NCI-H187 (cell line): ENCODE data around the gene HTR4.

Experiments
- DNase-seq, 2 experiments: peaks; one replicate each; lab custom pipeline; 2025; lab: John Stamatoyannopoulos, UW

The HTR4 gene

DNA sequence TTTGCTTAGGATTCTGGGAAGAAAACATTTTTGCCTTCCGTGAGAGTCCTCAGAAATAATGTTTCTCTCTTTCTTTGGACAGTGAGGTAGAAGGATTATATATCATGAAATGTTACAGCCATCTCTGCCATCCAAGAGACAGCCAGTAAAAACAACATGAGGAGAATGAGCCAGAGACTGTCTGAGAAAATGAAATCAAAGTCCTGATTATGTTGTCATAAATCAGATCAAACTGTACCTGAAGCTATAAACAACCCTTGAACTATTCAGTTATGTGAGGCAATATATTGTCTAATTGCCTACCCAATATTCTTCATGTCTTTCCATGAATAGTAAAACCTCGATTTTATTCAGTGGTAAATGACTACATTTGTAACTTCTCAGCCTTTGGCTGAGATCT is 9.2 kb upstream of the HTR4 start:
- no peak for DNase-seq

DNA sequence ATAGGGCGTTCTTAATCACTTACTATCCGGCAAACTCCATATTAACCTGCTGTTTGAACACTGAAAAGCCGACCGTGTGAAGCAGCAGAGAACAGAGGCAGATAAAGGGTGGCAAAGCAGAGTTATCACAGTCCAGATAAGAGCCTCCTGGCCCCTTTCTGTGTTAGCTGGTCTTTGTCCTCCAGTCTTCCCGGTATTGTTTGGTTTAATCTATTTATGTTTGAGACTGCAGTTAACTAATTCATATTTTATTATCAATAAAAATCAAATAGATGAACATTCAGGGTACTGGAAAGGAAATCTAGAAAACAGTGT is 6.0 kb upstream of the HTR4 start:
- no peak for DNase-seq

DNA sequence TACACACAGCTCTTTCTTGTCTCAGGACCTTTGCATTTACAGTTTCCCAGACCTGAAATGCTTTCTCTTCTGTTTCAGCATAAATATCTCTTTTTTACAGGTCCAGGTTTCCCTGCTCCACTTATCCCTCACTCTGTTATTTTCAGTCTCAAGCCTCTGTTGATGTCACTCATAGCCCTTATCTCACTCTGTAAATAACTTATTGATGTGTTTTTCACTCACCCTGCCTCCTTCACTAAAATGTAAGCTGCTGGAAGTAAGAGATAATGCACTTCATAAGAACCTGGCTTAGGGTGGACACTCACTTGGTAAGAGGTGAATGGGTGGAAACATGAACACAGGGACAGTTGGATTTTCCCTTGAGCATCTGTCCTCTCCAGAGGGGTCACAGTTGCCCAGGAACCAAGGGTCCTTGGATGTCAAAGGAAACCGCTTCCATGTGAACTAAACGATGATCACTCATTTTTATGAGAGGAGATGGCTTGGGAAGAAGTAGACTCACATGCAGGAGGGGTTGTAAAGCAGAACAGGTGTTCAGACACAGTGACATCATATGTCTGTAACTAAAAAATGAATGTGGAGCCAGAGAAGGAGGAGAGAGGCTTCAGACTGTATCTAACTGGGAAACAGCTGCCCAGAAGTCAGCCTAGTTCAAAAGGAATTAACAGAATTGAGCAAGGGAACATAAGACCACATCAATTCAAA is 5.5 kb upstream of the HTR4 start:
- no peak for DNase-seq

DNA sequence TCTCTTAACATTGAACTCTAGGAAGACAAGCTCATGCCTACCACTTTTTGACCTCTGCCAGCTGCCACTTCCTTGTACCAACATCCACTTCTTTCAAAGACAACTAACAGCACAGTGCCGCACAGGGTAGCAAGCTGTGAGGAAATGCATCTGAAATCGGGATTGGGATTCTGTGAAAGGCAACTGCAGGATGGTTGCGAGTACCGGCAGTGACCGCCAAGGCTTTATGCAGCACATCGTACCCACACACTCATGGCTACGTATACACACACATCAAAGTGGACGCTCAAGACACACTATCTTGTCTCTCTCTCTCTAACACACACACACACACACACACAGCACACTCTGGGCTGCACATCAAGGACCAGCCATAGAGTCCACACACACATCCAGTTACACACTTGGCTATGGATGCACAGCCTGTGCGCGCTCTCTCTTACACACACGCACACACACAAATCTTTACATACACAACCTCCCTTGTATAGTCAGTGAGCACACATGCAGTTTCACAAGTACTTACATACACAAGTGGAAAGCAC is 964 bp downstream of the HTR4 start:
- no peak for DNase-seq

DNA sequence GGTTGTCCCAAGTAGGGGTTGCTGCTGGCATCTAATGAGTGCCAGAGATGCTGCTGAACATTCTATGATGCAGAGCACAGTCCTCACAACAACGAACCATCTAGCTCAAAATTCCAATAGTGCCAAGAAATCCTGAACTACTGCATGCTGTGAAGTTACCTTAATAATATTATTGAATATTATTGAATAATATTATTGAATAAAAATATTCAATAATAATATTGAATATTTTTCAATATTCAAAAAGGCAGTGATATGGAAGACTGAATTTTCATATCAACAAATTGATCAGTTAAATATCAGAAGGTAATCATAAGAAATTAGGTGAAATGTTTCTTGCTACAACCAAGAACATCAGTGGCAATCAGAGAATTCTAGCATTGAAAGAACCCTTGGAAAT is 2.8 kb downstream of the HTR4 start:
- DNase-seq = no peak

DNA sequence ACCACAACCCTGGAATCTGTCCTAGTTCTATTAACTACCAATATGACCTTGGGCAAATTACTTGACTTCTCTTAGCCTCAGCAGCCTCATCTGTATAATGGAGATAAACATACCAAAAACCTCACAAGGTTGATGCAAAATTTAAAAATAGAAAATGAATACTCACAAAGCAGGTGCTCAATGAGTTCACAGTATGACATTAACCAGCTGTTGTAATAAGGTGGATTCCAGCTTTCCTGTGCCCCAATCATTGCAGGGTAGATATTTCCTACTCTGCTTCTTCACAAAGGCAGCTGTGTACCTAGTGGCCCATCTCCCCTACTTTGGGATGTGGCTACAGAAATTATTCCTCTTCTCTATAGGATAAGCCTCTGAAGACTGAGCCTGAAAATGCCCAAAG is 8.8 kb downstream of the HTR4 start:
- DNase-seq = no peak

DNA sequence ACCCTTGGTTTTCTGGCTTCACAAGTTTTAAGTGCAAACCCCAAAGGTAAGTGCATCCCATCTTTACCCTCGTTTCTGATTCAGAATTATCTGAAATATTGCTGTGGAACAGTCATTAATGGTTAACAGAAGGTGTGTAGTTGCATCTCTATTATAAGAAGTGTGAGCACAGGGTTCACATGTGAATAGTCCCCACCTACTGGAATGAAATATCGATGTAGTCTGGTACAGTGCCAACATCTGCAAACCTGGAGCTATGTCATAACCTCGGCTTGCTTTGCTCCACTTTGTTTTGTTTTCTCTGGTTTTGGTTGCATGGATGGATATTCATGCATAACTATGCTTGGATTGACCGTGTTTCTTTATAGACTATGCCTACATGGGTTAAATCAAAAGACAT is 12.6 kb downstream of the HTR4 start:
- DNase-seq = no peak

DNA sequence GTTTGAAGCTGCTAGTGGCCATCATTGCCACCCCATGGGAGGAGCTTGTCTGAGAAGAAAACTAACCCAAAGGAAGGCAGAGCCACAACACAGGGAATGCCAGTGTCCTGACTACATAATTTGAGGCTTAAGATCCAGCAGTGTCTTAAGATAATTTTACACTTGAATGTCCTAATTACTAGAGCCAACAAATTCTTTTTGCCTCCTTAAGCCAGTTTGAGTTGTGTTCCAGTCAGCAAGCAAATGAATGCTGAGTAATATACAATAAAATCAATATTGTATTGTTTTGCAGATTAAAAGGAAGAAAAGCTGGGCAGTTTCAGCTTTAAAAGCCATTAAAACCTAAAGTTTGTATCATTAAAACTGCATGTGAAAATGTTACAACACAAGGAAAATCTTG is 13.9 kb downstream of the HTR4 start:
- DNase-seq = no peak

DNA sequence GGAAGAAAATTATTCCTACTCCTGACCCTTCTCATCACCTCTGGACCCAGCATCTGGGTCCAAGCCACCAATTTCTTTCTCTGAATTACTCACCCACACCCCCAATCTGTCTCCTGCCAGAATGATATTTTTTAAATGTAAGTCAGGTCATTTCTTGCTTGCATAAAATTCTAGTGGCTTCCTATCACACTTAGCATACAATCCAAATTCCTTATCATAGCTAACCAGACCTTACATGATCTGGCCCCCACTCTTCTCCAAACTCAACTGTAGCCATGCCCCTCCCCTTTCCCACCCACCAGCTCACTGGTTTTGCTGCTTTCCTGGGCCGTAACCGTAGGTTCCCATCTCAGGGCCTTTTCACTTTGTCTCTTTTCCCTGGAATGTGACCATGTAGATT is 15.2 kb downstream of the HTR4 start:
- DNase-seq = no peak

DNA sequence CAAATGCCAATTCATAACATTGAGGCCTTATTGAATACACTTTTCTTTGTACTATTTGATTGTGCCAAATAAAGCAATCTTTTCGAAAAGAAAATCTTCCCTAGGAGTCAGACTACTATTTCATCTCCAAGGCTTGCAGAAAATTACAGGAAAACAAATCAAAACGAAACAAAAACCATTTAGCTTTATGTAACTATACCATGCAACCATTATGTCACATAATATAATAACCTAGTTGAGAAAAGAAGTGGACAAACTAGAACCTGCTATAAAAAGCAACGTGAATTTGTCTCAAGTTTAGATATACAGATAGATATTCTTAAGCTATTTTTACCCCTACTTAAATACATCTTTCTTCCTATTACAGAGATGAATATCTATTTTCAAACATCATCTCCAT is 18.0 kb downstream of the HTR4 start:
- no peak for DNase-seq

DNA sequence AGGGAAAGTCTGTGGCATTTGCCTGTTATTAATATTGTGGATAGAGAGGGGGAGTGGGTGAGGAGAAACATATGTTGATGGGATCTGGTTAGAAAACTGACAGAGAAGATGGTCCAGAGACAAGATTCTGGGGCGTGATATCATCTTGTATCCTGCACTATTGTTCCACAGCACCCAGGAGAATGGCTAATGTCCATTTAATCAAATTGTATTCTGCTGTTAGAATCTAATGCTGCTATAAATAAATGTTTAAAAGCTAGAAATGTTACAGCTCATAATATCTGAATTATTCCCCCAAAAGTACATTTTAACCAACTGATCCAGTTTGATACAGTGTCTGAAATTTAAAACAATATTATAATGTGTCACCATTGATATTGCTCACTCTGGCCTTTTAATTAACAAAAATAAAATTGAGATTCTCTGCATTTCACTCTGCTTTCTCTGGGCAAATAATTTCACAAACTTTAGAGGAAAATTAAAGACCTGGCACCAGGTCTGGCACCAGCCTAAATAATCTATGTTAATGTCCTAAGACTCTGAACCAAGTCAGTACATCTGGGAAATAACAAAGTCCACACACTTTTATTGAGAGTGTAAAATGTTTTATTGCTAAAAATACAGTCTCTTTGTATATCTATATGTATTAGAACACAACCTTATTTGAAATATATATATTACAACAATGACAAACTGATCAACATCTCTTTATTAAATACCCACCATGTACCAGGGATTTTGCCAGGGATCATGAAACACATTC is 18.8 kb downstream of the HTR4 start:
- DNase-seq = no peak

DNA sequence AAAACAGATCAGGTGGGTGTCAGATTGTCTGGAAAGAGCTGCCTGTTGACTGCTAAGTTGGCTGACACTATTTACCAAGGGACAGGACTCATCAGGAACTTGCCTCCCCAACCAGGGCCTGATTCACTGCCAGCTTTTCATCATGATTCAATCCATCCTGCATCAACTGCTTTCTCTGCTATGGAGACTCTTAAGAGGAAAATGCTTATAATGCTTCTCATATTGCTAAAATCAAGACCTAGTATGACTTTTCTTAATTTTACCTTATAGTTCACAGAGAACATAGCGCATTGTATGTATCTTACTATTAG is 21.3 kb downstream of the HTR4 start:
- DNase-seq = no peak

DNA sequence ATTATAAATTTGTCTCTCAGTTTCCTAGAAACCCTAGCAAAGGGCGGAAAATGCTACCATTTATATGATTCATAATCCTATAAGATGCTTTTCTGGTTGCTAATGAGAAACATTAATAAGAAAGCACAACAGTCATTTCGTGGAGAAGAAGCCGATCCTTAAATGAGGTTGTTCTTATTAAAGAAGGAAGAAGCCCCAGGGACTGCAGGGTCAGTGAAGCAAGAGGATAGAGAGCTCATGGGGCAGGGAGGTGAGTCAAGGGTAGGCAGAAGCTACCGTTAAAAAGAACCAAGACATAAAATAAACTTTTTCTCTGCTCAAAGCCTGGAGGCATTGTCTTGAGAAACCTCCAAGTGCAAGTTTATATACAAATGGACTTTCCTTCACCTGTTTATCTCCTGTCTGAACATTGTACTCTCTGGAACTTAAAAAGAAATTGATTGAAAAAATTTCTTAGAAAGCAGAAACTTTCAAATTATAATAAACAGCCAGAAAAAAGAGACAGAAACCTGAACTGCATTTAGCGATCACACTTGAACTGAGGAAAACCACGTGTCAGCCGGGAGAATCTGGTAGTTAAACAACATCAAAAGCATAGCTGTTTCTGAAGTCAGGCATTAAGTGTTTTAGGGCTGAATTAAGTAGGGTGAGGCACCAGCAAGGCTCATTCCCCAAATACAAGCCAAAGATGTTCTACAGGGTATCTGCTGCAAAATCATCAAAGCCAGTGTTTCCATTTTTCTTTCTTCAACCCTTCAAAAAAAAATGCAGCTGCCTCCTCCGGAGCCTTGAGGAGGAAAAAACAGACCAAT is 21.9 kb downstream of the HTR4 start:
- DNase-seq = no peak

DNA sequence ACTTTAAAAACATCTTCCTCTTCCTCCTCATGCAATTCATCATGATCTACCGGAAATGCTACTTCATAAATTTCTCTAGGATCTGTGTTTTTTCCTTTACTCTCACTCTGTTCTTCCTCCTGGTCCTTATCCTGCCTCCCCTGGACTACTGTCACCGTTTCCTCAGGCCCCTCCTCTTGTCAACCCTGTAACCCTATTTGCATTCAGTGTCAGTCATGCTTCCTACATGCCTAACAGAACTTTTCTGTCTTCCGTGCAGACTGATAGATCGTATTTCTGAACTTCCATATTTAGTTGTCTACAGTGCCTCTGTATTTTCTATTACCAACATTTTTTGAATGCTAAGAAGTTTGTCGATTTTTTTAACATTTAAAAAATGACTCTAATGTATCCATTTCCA is 27.3 kb downstream of the HTR4 start:
- no peak for DNase-seq

DNA sequence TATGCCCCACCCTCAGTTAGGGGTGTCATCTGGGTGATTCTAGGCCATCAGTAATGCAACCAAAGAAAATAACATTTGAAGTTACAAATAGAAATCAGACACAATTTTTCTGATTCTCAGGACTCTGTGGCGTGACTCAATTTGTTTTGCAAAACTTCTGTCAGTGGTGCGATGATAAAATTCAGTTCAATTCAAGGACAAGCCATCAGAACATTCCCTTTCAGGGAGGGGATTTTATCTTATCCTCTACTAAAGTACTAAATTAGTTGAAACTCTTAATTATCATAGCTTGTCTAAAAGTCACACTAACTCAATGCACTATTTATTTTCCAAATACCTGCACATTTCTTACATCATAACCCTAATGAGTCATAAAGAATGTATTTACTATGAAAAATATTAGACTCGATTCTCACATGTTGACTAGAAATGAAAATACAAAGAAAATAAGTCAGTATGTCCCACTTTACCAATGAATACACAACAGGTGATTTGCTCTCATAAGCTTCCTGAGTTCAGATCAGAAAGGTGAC is 28.2 kb downstream of the HTR4 start:
- no peak for DNase-seq

DNA sequence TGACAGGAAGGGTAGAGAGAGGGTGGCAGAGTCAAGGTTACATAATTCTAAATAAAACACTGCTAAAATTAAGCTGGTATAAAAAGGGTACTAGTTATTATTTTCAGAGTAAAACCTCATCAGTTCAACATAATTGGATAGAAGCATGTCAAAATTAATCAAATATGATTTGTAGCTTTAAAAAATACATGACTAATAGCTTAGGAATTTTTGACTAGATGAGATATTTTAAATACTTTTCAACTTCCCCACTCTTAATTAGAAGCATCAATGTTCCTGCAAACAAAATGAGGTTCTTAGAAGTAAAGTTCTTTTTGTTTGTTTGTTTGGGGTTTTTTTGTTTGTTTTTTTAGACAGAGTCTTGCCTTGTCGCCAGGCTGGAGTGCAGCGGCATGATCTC is 29.1 kb downstream of the HTR4 start:
- DNase-seq = no peak

DNA sequence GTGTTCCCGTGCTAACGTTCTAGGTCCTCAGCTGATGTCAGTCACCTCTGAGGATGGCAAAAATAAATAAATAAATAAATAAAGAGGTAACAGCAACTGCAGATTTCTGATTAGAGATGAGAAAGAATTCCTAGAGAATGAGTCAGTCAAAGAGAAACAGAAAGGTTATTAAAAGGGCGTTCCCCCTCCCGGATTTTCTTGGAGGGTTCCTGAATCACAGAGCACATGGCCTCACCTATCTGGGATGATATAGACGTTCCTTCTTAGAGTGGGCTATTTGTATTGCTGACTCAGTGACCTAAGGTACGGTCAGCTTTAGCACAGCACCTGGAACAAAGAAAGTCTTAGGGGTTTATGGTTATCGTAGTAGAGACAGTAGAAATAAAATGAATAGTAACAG is 30.6 kb downstream of the HTR4 start:
- no peak for DNase-seq

DNA sequence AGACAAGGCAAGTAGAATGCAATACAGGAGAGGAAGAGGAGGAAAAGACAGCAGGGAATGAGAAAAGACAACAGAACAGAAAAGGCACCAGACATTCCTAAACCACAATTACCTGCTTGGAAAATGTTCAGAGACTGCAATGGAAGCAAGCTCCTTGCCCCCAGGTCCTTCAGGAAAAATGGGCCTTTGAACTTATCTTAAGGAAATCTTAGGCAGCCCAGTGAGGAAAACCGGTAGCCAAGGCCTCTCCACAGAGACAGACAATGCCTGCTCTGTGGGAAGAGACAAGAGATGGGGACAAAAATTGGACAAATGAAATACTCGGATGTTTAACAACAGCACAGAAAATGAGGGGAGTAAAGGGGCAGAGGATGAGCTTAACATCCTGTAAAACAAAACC is 31.2 kb downstream of the HTR4 start:
- no peak for DNase-seq

DNA sequence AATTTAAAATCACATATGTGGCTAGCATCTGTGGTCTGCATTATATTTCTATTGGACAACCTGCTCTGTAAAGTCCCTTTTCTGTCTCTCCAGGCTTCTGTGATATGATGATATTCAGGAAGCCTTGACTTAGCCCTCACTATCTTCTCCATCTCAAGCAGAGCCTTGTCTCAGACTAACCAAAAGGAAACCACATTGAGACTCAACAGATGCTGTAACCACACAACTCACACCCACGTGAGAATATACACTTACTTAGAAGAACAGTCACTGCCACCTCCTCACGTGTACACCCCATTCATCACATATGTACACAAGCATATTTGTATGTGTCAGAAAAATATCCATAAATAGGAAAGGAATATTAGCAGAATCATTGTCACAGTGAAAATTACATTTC is 33.6 kb downstream of the HTR4 start:
- no peak for DNase-seq

DNA sequence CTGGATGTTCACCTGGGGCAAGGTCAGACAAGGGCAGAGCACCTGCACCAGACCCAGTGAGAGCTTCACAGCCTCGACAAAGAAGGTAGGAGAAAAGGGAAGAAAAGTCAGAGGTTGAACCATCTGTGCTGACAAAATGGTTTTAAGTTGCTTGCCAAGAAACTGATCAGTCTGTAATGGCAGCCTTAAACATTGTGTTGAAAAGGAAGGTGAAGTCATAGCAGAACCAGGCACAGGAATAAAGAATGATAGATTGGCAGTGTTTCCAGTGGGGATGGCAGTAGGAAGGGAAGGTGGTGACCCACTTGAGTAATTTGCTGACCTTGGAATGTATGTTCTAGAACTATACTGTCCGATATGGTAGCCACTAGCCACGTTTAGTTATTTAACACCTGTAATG is 34.2 kb downstream of the HTR4 start:
- no peak for DNase-seq

DNA sequence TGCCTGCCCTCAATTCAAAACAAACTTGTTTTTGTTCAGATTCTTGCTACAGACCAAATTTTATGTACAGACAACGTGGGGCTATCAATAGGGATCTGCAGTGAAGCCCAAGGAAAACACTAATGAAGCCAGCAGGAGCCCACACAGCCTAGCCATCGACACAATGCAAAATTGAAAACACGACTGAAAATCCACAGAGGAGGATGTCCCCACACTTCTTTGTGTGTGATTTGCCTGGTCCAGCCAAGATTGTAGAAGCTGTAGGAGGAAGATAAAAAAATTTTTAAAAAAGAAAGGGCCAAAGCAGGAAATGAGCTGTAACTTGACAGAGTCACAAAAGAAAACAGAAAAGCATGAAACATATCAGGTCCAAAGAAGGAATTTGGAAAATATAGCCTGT is 34.8 kb downstream of the HTR4 start:
- no peak for DNase-seq

DNA sequence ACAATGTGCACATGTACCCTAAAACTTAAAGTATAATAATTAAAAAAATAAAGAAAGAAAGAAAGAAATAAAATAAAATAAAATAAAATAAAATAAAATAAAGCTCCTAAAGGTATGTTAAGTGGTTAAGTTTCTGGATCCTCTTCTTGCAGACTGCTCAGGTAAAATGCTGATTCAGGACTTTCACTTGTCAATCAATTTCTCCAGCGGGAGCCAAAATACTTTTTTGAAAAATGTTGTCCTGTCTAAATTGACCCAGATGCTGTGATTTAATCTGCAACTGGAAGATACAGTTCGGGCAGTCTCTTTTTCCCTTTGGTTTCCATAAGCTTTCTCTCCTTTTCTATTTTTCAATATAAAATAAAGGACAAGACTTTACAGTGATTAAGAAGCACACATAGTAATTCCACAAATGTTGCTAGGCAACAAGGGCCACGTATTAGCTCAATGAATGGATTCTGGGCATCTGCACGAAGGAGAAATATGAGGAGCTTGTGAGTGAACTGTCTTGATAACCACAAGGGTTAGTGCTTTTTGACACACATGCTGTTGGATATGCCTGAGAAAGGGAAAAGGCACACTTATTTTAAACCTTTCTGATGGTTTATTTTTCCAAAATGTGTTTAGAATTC is 38.6 kb downstream of the HTR4 start:
- DNase-seq = no peak
